Endothelial cell of umbilical vein (primary cell): ENCODE results near the gene NXN. TPM values are rescaled to one million over a fixed set of nuclear protein-coding genes. Genes with fewer than 3 reads are reported as not detected.

Experiments used
- BruUV-seq: library from RNA; stranded (reverse); fragments of 400-500 nt; replicated peaks from 2 replicates; lab custom pipeline; 2021; lab: Mats Ljungman, UMichigan
- CTCF ChIA-PET: fragments of 300-600, 350-600 bp; sonication (Branson Sonifier 250); formaldehyde crosslinking; loops from one replicate; lab custom pipeline; 2021; ENCODE audit warnings: antibody characterized with exemption, inconsistent platforms; lab: Charles Lee
- POLR2A ChIA-PET: fragments of 300-600, 350-600 bp; sonication (Branson Sonifier 250); formaldehyde crosslinking; loops from one replicate; lab custom pipeline; 2021; ENCODE audit warnings: antibody characterized with exemption, inconsistent platforms; lab: Charles Lee
- DNase-seq: peaks from one replicate; pipeline ENCODE4 v3.0.0-alpha.2; 2011; ENCODE audit warnings: low read depth, low spot score
- FAIRE-seq: peaks from 2 replicates; lab custom pipeline; 2011; peaks lifted over from hg19 to GRCh38; lab: Jason Lieb, UNC
- H2AFZ ChIP-seq: 2 replicates; pipeline ENCODE4 v1.6.0; 2012; ENCODE audit warnings: low read depth, low read length, control low read depth, inconsistent platforms
- H3K27ac ChIP-seq: 2 replicates; pipeline ENCODE4 v1.5.1; 2011; ENCODE audit warnings: low read depth, mild to moderate bottlenecking, control low read depth, low read length, moderate library complexity; ENCODE audit not compliant: insufficient read depth
- H3K27me3 ChIP-seq, 2 experiments: 2 replicates each; pipeline versions ENCODE4 v1.6.0 to v1.6.1; 2011; ENCODE audit warnings: low read length in 2 of 2, mixed read lengths in 1 of 2; ENCODE audit not compliant: control insufficient read depth in 2 of 2, insufficient read depth in 2 of 2
- H3K36me3 ChIP-seq, 2 experiments: 2 replicates in 1 of 2; 3 replicates in 1 of 2; pipeline ENCODE4 v1.5.1; 2011; ENCODE audit warnings: low read length in 2 of 2, mild to moderate bottlenecking in 1 of 2, moderate library complexity in 1 of 2; ENCODE audit not compliant: control insufficient read depth in 2 of 2, insufficient read depth in 2 of 2; ENCODE audit errors: extremely low read depth in 1 of 2
- H3K4me1 ChIP-seq: 3 replicates; pipeline ENCODE4 v1.5.1; 2011; ENCODE audit warnings: mild to moderate bottlenecking, low read length; ENCODE audit not compliant: control insufficient read depth, insufficient read depth; ENCODE audit errors: extremely low read depth
- H3K4me2 ChIP-seq: 2 replicates; pipeline ENCODE4 v1.6.1; 2011; ENCODE audit warnings: low read length, control low read depth, mixed read lengths; ENCODE audit not compliant: insufficient read depth
- H3K4me3 ChIP-seq, 3 experiments: fragments of 200-600 bp in 1 of 3; sonication (generic), shearing (Covaris generic) in 1 of 3; replicated peaks in 1 of 3; 2 replicates each; pipeline ENCODE4 v1.5.1; 2011 to 2016; ENCODE audit warnings: control low read depth in 3 of 3, low read length in 3 of 3, mild to moderate bottlenecking in 2 of 3, inconsistent platforms in 1 of 3, low read depth in 1 of 3, moderate library complexity in 1 of 3; ENCODE audit not compliant: insufficient read depth in 1 of 3
- H3K79me2 ChIP-seq: 2 replicates; pipeline ENCODE4 v1.6.0; 2012; ENCODE audit warnings: low read length, inconsistent platforms; ENCODE audit not compliant: control insufficient read depth, insufficient read depth
- H3K9ac ChIP-seq: replicated peaks from 2 replicates; pipeline ENCODE3; 2011; ENCODE audit warnings: low read length, control low read depth; ENCODE audit not compliant: insufficient read depth; ENCODE audit errors: extremely low read depth
- H3K9me1 ChIP-seq: replicated peaks from 3 replicates; pipeline ENCODE4 v1.6.0; 2011; ENCODE audit warnings: mild to moderate bottlenecking, low read length; ENCODE audit not compliant: control insufficient read depth, insufficient read depth; ENCODE audit errors: extremely low read depth
- H3K9me3 ChIP-seq: replicated peaks from 2 replicates; pipeline ENCODE4 v1.5.1; 2012; ENCODE audit warnings: low read length, inconsistent platforms; ENCODE audit not compliant: control insufficient read depth, insufficient read depth
- H4K20me1 ChIP-seq: replicated peaks from 2 replicates; pipeline ENCODE3; 2011; ENCODE audit warnings: mild to moderate bottlenecking, low read length; ENCODE audit not compliant: control insufficient read depth, insufficient read depth; ENCODE audit errors: extremely low read depth
- FOS ChIP-seq: IDR thresholded peaks from 2 replicates; pipeline ENCODE4 v1.6.1; 2011; ENCODE audit warnings: mild to moderate bottlenecking, low read length, moderate library complexity, borderline replicate concordance; ENCODE audit not compliant: insufficient read depth
- JUN ChIP-seq: IDR thresholded peaks from 2 replicates; pipeline ENCODE4 v1.6.1; 2011; ENCODE audit warnings: borderline replicate concordance, low read depth; ENCODE audit not compliant: insufficient read length, insufficient read depth
- MYC ChIP-seq: IDR thresholded peaks from one replicate; pipeline ENCODE4 v1.6.1; 2011; ENCODE audit warnings: mild to moderate bottlenecking, low read depth, low read length
- POLR2A ChIP-seq: IDR thresholded peaks from 2 replicates; pipeline ENCODE4 v1.6.1; 2012; ENCODE audit warnings: low read depth, mild to moderate bottlenecking, control low read depth, low read length
- POLR2AphosphoS5 ChIP-seq: IDR thresholded peaks from 2 replicates; pipeline ENCODE4 v1.6.1; 2012; ENCODE audit warnings: low read depth, mild to moderate bottlenecking, control low read depth, low read length, moderate library complexity; ENCODE audit not compliant: insufficient read depth
- dilution Hi-C: fragments of 300-500 bp; cut with MboI; formaldehyde crosslinking; loops from one replicate; pipeline ENCODE4 v1.15.0; 2019; ENCODE audit warnings: low sequenced_read_pairs; ENCODE audit not compliant: extremely low pct_ligation_motif_present
- intact Hi-C: fragments of 100-400 bp; cut with micrococcal nuclease; formaldehyde crosslinking; loops from one replicate; pipeline ENCODE4 v1.10.0; 2022
- polyA plus RNA-seq, 4 experiments: library from polyadenylated mRNA; depleted of rRNA in 3 of 4; stranded (reverse) in 3 of 4; unstranded in 1 of 4; fragments of >200 nt; gene quantifications; 2 replicates each; pipeline versions ENCODE4 v1.2.1 to v1.2.3, GENCODE V29; 2011 to 2012; ENCODE audit warnings: missing spikeins in 1 of 4
- total RNA-seq: library from RNA; stranded (reverse); gene quantifications from 2 replicates; pipeline ENCODE4 v1.2.3, GENCODE V29; 2021
- TF ChIP-seq, protein P1 (sequence below): IDR thresholded peaks from 2 replicates; pipeline ENCODE4 v1.6.1; 2011; ENCODE audit not compliant: insufficient read depth, insufficient read length

Gene NXN
- total and polyA plus RNA-seq, 2 donors (not counting 3 experiments of a cell fraction or from before 2014, with no cell fraction given) = 69.5 to 77.3 TPM

DNA sequence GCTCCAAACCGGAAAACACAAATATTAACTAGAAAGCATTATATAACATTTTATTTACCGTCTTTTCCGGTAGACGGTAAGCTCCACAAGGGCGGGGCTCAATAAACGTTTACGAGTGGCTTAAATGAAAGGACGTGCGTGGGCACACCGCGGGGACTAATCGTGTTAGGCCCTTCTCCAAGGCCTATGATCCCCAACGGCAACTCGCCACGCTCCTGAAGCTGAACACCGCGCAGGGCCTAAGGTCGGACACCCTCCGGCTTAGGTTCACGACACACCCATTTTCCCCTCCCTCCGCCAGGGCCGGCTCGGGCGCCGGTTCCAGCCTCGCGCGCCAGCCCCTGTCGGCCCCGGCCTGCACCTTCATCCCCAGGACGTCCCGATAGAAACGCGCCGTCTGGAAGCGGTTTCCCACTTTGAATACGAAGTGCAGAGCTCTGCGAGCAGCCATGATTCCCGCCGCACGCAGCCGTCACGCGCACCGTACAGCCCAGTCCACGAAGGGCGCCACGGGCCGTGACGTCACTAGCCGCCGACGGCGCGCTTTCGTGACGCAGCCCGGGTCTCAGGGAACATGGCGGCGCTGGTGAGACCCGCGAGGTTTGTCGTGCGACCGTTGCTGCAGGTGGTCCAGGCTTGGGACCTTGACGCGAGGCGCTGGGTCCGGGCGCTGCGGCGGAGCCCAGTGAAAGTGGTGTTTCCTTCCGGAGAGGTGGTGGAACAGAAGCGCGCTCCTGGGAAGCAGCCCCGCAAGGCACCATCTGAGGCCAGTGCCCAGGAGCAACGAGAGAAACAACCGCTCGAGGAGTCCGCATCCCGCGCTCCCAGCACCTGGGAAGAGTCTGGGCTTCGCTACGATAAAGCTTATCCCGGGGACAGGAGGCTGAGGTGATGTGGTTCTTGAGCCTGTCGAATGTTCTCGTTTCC, 197.5 kb downstream of the NXN start, which contains the start of the genes GLOD4 and MRM3:
Gene GLOD4, minus strand, starts transcription at position 476 of the 927 bp plus-strand sequence. Its CDS starts 25 bp downstream, at position 451.
Gene MRM3, plus strand, starts transcription at position 549 of the 927 bp plus-strand sequence. Its CDS starts 26 bp downstream, at position 575.
- Histone ChIP-seq H3K36me3 (peaks cover 3 to 7% of the 10 kb centered on the region in 2 experiments), H3K27ac (peak within 1 kb of the TSS; percentile 29), H3K9ac (peak within 1 kb of the TSS; percentile 82), H3K79me2 (peaks cover 51% of the 10 kb centered on the region), H4K20me1 (no peaks in the 10 kb centered on the region), H3K9me3 (no peaks in the 10 kb centered on the region), H3K27me3 (no peaks in the 10 kb centered on the region), H3K4me1 (peaks cover 18% of the 10 kb centered on the region), H3K4me2 (peak within 1 kb of the TSS; percentile 91), H3K4me3 (peak within 1 kb of the TSS; percentile 66 to 91 (median 83)), H3K9me1 (no peaks in the 10 kb centered on the region), H2AFZ (peak within 1 kb of the TSS; percentile 56)
- intact Hi-C loops = loop anchor here (1.0 to 2.0 kb wide), 3 partner anchors 30 to 214 kb away; partner anchors contain the start of gene GEMIN4
- DNase-seq (peak; percentile 92), FAIRE-seq (peak; percentile 53)
- ChIA-PET CTCF (interaction anchor here (1.0 to 5.0 kb wide), 9 partner anchors 51 to 370 kb away, joined by 3 to 58 read pairs (median 4); partner anchors contain the start of genes NXN and TIMM22), POLR2A (interaction anchor here (0.6 kb wide), 1 partner anchor 22 kb away, joined by 5 read pairs; no protein-coding TSS in a partner anchor)
- BruUV-seq = TSS peak; percentile 51
- dilution Hi-C loops = loop anchor here (25.0 kb wide), 1 partner anchor 205 kb away; the partner anchor contains the start of genes NXN and TIMM22
- TF ChIP-seq POLR2AphosphoS5 (peak; percentile 92), MYC (peak; percentile 92), POLR2A (peak; percentile 92), JUN (no peak), FOS (no peak)
- TF ChIP-seq, protein P1, sequence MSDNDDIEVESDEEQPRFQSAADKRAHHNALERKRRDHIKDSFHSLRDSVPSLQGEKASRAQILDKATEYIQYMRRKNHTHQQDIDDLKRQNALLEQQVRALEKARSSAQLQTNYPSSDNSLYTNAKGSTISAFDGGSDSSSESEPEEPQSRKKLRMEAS = peak; percentile 84
